HepG2 (cell line): ENCODE measurements around the gene ARL4D. TPM values are rescaled to one million over a fixed set of nuclear protein-coding genes. Genes with fewer than 3 reads are reported as not detected.

Source experiments
- ATAC-seq: fragments of 200-7000 bp; cut with Tn5 transposase; 3 replicates; pipeline ENCODE4 v1.9.1; 2020; ENCODE audit warnings: mild to moderate bottlenecking, moderate library complexity
- BruUV-seq: library from RNA; stranded (reverse); fragments of 400-500 nt; replicated peaks from 2 replicates; lab custom pipeline; 2021; lab: Mats Ljungman, UMichigan
- CTCF ChIA-PET: fragments of 300-600 bp; formaldehyde crosslinking; extraction: SDS; loops from one replicate; lab custom pipeline; 2021; ENCODE audit warnings: low total read pairs, inconsistent platforms, low intra/inter-chr PET ratio; lab: Yijun Ruan, JAX
- POLR2A ChIA-PET: fragments of 350-600 bp; sonication (Branson Sonifier 250); formaldehyde crosslinking; loops from one replicate; lab custom pipeline; 2020; ENCODE audit warnings: antibody characterized with exemption, inconsistent platforms; lab: Yijun Ruan, JAX
- DNase-seq: peaks from one replicate; pipeline ENCODE4 v3.0.0-alpha.2; 2015; ENCODE audit warnings: low spot score
- FAIRE-seq: peaks from 3 replicates; lab custom pipeline; 2011; peaks lifted over from hg19 to GRCh38; lab: Jason Lieb, UNC
- H2AFZ ChIP-seq: one replicate; pipeline ENCODE4 v1.6.1; 2011; ENCODE audit warnings: low read length, inconsistent platforms
- H3K27ac ChIP-seq: fragments of 300-600 bp; 3 replicates; pipeline ENCODE4 v1.8.0; 2011; ENCODE audit warnings: mixed run types, mild to moderate bottlenecking, mixed read lengths, low read length, inconsistent platforms; ENCODE audit not compliant: insufficient read depth; ENCODE audit errors: extremely low read length
- H3K27me3 ChIP-seq, 2 experiments: fragments of 200-600 bp in 1 of 2; 2 replicates in 1 of 2; 3 replicates in 1 of 2; pipeline versions ENCODE4 v1.6.0 to v1.8.0; 2011; ENCODE audit warnings: low read length in 2 of 2, mild to moderate bottlenecking in 2 of 2, moderate library complexity in 2 of 2, inconsistent platforms in 1 of 2; ENCODE audit not compliant: insufficient read depth in 2 of 2, control insufficient read depth in 1 of 2
- H3K36me3 ChIP-seq, 2 experiments: fragments of 200-600 bp in 1 of 2; replicated peaks in 1 of 2; 2 replicates in 1 of 2; 3 replicates in 1 of 2; pipeline versions ENCODE4 v1.5.1 to v1.8.0; 2011; ENCODE audit warnings: low read length in 2 of 2, inconsistent platforms in 1 of 2; ENCODE audit not compliant: insufficient read depth in 2 of 2, control insufficient read depth in 1 of 2
- H3K4me1 ChIP-seq: 2 replicates; pipeline ENCODE4 v1.5.1; 2012; ENCODE audit warnings: low read length, inconsistent platforms; ENCODE audit not compliant: insufficient read depth
- H3K4me2 ChIP-seq: 2 replicates; pipeline ENCODE4 v1.6.0; 2011; ENCODE audit warnings: low read depth, low read length, inconsistent platforms
- H3K4me3 ChIP-seq, 3 experiments: fragments of 200-600 bp in 1 of 3; sonication (generic), shearing (Covaris generic) in 1 of 3; replicated peaks in 1 of 3; 2 replicates each; pipeline ENCODE4 v1.5.1; 2011 to 2016; ENCODE audit warnings: low read length in 3 of 3, inconsistent platforms in 2 of 3, low read depth in 2 of 3, mild to moderate bottlenecking in 2 of 3, control low read depth in 1 of 3, mixed read lengths in 1 of 3; ENCODE audit not compliant: insufficient read depth in 1 of 3
- H3K79me2 ChIP-seq: one replicate; pipeline ENCODE4 v1.6.1; 2011; ENCODE audit warnings: low read length, inconsistent platforms; ENCODE audit not compliant: insufficient read depth
- H3K9ac ChIP-seq: 2 replicates; pipeline ENCODE4 v1.6.0; 2011; ENCODE audit warnings: mild to moderate bottlenecking, low read depth, low read length, inconsistent platforms; ENCODE audit not compliant: insufficient read depth
- H3K9me3 ChIP-seq: 2 replicates; pipeline ENCODE4 v1.5.1; 2012; ENCODE audit warnings: mild to moderate bottlenecking, low read length
- H4K20me1 ChIP-seq: 2 replicates; pipeline ENCODE4 v1.6.0; 2011; ENCODE audit warnings: inconsistent platforms, mild to moderate bottlenecking, low read length, moderate library complexity; ENCODE audit not compliant: insufficient read depth
- GATAD1 ChIP-seq: IDR thresholded peaks from 2 replicates; pipeline ENCODE4 v1.6.1; 2016; ENCODE audit warnings: missing genetic modification reagents, missing compliant biosample characterization
- JUNB ChIP-seq: sonication (generic); formaldehyde crosslinking; IDR thresholded peaks from 2 replicates; pipeline ENCODE4 v1.8.0; 2022; ENCODE audit warnings: missing genetic modification reagents, mild to moderate bottlenecking, borderline replicate concordance
- MED13 ChIP-seq: sonication (generic); formaldehyde crosslinking; IDR thresholded peaks from 2 replicates; pipeline ENCODE4 v1.5.0; 2020; ENCODE audit warnings: missing genetic modification reagents
- POGZ ChIP-seq: sonication (generic); formaldehyde crosslinking; IDR thresholded peaks from 2 replicates; pipeline ENCODE4 v1.4.0; 2020; ENCODE audit warnings: mild to moderate bottlenecking, missing genetic modification reagents
- PRDM4 ChIP-seq: sonication (generic); formaldehyde crosslinking; IDR thresholded peaks from 2 replicates; pipeline ENCODE4 v1.9.0; 2021; ENCODE audit warnings: missing genetic modification reagents, borderline replicate concordance
- REL ChIP-seq: sonication (generic); formaldehyde crosslinking; conservative IDR thresholded peaks from 2 replicates; pipeline ENCODE4 v1.8.0; 2022; ENCODE audit warnings: mild to moderate bottlenecking, missing genetic modification reagents, moderate library complexity
- TRAFD1 ChIP-seq: sonication (generic); formaldehyde crosslinking; IDR thresholded peaks from 2 replicates; pipeline ENCODE4 v1.5.1; 2020; ENCODE audit warnings: missing genetic modification reagents, mild to moderate bottlenecking, borderline replicate concordance
- UBTF ChIP-seq: sonication (generic); formaldehyde crosslinking; IDR thresholded peaks from 2 replicates; pipeline ENCODE4 v1.4.0; 2020; ENCODE audit warnings: mild to moderate bottlenecking, missing genetic modification reagents
- ZBTB14 ChIP-seq: sonication (generic); formaldehyde crosslinking; IDR thresholded peaks from 2 replicates; pipeline ENCODE4 v1.4.0; 2020; ENCODE audit warnings: missing genetic modification reagents
- ZNF136 ChIP-seq: sonication (generic); formaldehyde crosslinking; IDR thresholded peaks from 2 replicates; pipeline ENCODE4 v1.8.1; 2022; ENCODE audit warnings: low read depth, mild to moderate bottlenecking, moderate library complexity, missing genetic modification reagents
- ZNF710 ChIP-seq: sonication (generic); formaldehyde crosslinking; IDR thresholded peaks from 2 replicates; pipeline ENCODE4 v1.5.0; 2020; ENCODE audit warnings: mild to moderate bottlenecking, missing genetic modification reagents, borderline replicate concordance
- WGBS: methylation state at CpG from one replicate; pipeline ENCODE4 v1.1.6; 2017; ENCODE audit warnings: low lambda C conversion rate; 5-methylcytosine and 5-hydroxymethylcytosine counted together
- in situ Hi-C: cut with HindIII; loops from 2 replicates; pipeline ENCODE4 v1.10.0; 2017; ENCODE audit warnings: low pct_unique_long_range_greater_than_20kb; ENCODE audit not compliant: extremely low pct_ligation_motif_present
- intact Hi-C: fragments of 100-400 bp; cut with micrococcal nuclease; formaldehyde crosslinking; loops from one replicate; pipeline ENCODE4 v1.10.0; 2022; ENCODE audit not compliant: unreplicated experiment
- polyA plus RNA-seq, 8 experiments: library from polyadenylated mRNA; depleted of rRNA in 3 of 8; stranded (reverse) in 7 of 8; unstranded in 1 of 8; fragments of >200 nt; fragmentation: Illumina TruSeq in 4 of 8; extraction: Trizol in 4 of 8; gene quantifications; 2 replicates each; pipeline versions ENCODE4 v1.2.1 to v1.2.3, GENCODE V29; 2011 to 2016; ENCODE audit warnings: low read depth in 4 of 8, missing spikeins in 1 of 8, mixed read lengths in 1 of 8; ENCODE audit not compliant: insufficient read depth in 1 of 8
- total RNA-seq, 5 experiments: library from RNA; depleted of rRNA; stranded (reverse); fragments of >200 nt; fragmentation: Illumina TruSeq; extraction: Trizol; gene quantifications; 2 replicates each; pipeline ENCODE4 v1.2.3, GENCODE V29; 2016; ENCODE audit warnings: low read depth in 1 of 5

Gene ARL4D
- total and polyA plus RNA-seq, 2 of the 13 experiments (the other 11 are each of a cell fraction or from before 2014, with no cell fraction given) = 9.0 to 25.9 TPM

- intact Hi-C loops (no loop called here), in situ Hi-C loops (no loop called here)
- ChIA-PET CTCF (no interaction called here), POLR2A (interaction anchor here (1.5 to 2.7 kb wide), 2 partner anchors 32 to 53 kb away, joined by 4 to 13 read pairs; partner anchors contain the start of genes ARL4D and DHX8)
- DNase-seq (no peak), ATAC-seq (peak; percentile 51), FAIRE-seq (no peak)
- H3K79me2 ChIP-seq = no peaks in the 10 kb centered on the region
- H3K27me3 ChIP-seq = no peaks in the 10 kb centered on the region
- peaks cover 94% of the 10 kb centered on the region for H3K4me1 ChIP-seq
- H3K9ac ChIP-seq = no peak overlapping the region
- H2AFZ ChIP-seq = peak overlapping the region; percentile 94
- no TSS peak for BruUV-seq
- no peaks in the 10 kb centered on the region for H4K20me1 ChIP-seq
- H3K27ac ChIP-seq = no peak overlapping the region
- peak overlapping the region; percentile 41; the same call in 1 of the 2 replicates for H3K4me2 ChIP-seq
- WGBS = 33% methylated on average over 6 of the region's 6 CpGs
- H3K36me3 ChIP-seq = no peaks in the 10 kb centered on the region
- H3K4me3 ChIP-seq = no peak overlapping the region; a peak in 1 of 6 replicates
- H3K9me3 ChIP-seq = no peaks in the 10 kb centered on the region
- no peak for TF ChIP-seq UBTF (CRISPR knock-in tag)
- no peak for TF ChIP-seq POGZ (CRISPR knock-in tag)
- no peak for TF ChIP-seq GATAD1
- TF ChIP-seq PRDM4 (CRISPR knock-in tag) = no peak
- TF ChIP-seq ZBTB14 (CRISPR knock-in tag) = no peak
- no peak for TF ChIP-seq REL (CRISPR knock-in tag)
- TF ChIP-seq JUNB (CRISPR knock-in tag) = no peak
- no peak for TF ChIP-seq ZNF710 (CRISPR knock-in tag)
- TF ChIP-seq TRAFD1 (CRISPR knock-in tag) = no peak
- TF ChIP-seq ZNF136 (CRISPR knock-in tag) = no peak
- no peak for TF ChIP-seq MED13 (CRISPR knock-in tag)
Observed at GRCh38 chr17:43430936-43431713, 32.3 kb downstream of the ARL4D start.
